Measurements from ENCODE around the gene RASAL2. TPM values are rescaled to one million over a fixed set of nuclear protein-coding genes. Genes with fewer than 3 reads are reported as not detected.

Gene RASAL2
- total RNA-seq, 2 donors from 2014 or later: 9.9 to 20.4 TPM

- H3K9me3 ChIP-seq: no peaks in the 10 kb centered on the region
- no peak overlapping the region for H3K4me3 ChIP-seq
- TF ChIP-seq POLR2A (IDR thresholded peaks at IDR 0.05) (no peak), CTCF (IDR thresholded peaks at IDR 0.05) (no peak)
- H3K27ac ChIP-seq: no peak overlapping the region
- H3K27me3 ChIP-seq: no peaks in the 10 kb centered on the region
- H3K36me3 ChIP-seq (replicated peaks in 1 of 2; ENCODE audit: insufficient read depth in 1 of 2, low read depth in 2 of 2): no peaks in the 10 kb centered on the region
- ATAC-seq (no peak), DNase-seq (no peak)
- no peaks in the 10 kb centered on the region for H3K4me1 ChIP-seq
- intact Hi-C loops (cut with DNase I): no loop called here
Observed at GRCh38 chr1:178254433-178254832, 160.5 kb downstream of the RASAL2 start.

GRCh38 chr1:178258536-178258935, 164.6 kb downstream of the RASAL2 start:
- 79 to 83% methylated on average over 3 of the region's 3 CpGs for WGBS, 2 donors
- intact Hi-C loops (cut with DNase I): no loop called here
- ATAC-seq (no peak), DNase-seq (no peak)
- H3K4me1 ChIP-seq: peaks cover 5% of the 10 kb centered on the region
- H3K4me3 ChIP-seq: no peak overlapping the region
- no peaks in the 10 kb centered on the region for H3K27me3 ChIP-seq
- TF ChIP-seq CTCF (IDR thresholded peaks at IDR 0.05): no peak
- TF ChIP-seq POLR2A (IDR thresholded peaks at IDR 0.05): no peak
- H3K9me3 ChIP-seq: no peaks in the 10 kb centered on the region
- no peak overlapping the region for H3K27ac ChIP-seq
- H3K36me3 ChIP-seq (replicated peaks in 1 of 2; ENCODE audit: insufficient read depth in 1 of 2, low read depth in 2 of 2): no peaks in the 10 kb centered on the region

- H3K27ac ChIP-seq: no peak overlapping the region
- ATAC-seq: no peak
- no peak for DNase-seq
- H3K9me3 ChIP-seq: no peaks in the 10 kb centered on the region
- TF ChIP-seq CTCF (IDR thresholded peaks at IDR 0.05): no peak
- TF ChIP-seq POLR2A (IDR thresholded peaks at IDR 0.05): no peak
- H3K4me1 ChIP-seq: peaks cover 5% of the 10 kb centered on the region
- H3K27me3 ChIP-seq: no peaks in the 10 kb centered on the region
- no peaks in the 10 kb centered on the region for H3K36me3 ChIP-seq (replicated peaks in 1 of 2; ENCODE audit: insufficient read depth in 1 of 2, low read depth in 2 of 2)
- WGBS, 2 donors: 53 to 57% methylated on average over 3 of the region's 3 CpGs
- intact Hi-C loops (cut with DNase I): no loop called here
- H3K4me3 ChIP-seq: no peak overlapping the region
Observed at GRCh38 chr1:178262120-178262500, 168.2 kb downstream of the RASAL2 start.

DNA sequence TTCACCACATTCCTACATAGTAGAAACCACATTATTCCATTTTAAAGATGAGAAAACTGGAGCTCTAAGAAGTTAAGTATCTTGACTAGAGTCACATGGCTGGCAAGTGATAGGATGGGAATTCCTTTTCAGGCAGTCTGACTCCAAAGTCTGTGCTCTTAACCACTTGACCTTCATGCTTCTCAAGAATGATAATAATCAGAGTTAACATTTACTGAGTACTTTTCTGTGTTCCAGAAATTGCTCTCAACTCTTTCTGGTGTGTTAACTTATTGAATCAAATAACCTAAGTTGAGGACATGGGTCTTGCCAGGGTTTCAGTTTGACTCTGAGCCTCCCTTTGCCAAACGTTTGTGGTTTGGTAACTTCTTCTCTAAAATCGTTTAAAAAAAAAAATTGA, 169.4 kb downstream of the RASAL2 start:
- Histone ChIP-seq H3K27ac (no peak overlapping the region), H3K4me1 (peaks cover 5% of the 10 kb centered on the region), H3K36me3 (replicated peaks in 1 of 2; ENCODE audit: insufficient read depth in 1 of 2, low read depth in 2 of 2) (no peaks in the 10 kb centered on the region), H3K27me3 (no peaks in the 10 kb centered on the region), H3K4me3 (no peak overlapping the region), H3K9me3 (no peaks in the 10 kb centered on the region)
- intact Hi-C loops (cut with DNase I): no loop called here
- DNase-seq: no peak
- TF ChIP-seq POLR2A (IDR thresholded peaks at IDR 0.05): no peak
- no peak for TF ChIP-seq CTCF (IDR thresholded peaks at IDR 0.05)
- ATAC-seq: no peak
- 19 to 32% methylated on average over 2 of the region's 2 CpGs for WGBS, 2 donors

GRCh38 chr1:178266113-178266512, 172.2 kb downstream of the RASAL2 start:
- ATAC-seq: no peak
- Histone ChIP-seq H3K4me3 (no peak overlapping the region), H3K4me1 (peaks cover 5% of the 10 kb centered on the region), H3K27me3 (no peaks in the 10 kb centered on the region), H3K9me3 (no peaks in the 10 kb centered on the region), H3K36me3 (replicated peaks in 1 of 2; ENCODE audit: insufficient read depth in 1 of 2, low read depth in 2 of 2) (no peaks in the 10 kb centered on the region), H3K27ac (no peak overlapping the region)
- TF ChIP-seq CTCF (IDR thresholded peaks at IDR 0.05) (no peak), POLR2A (IDR thresholded peaks at IDR 0.05) (no peak)
- DNase-seq: no peak
- intact Hi-C loops (cut with DNase I): no loop called here
- 93 to 97% methylated on average over 3 of the region's 3 CpGs for WGBS, 2 donors
